ENCODE results near the gene ACP3.

GRCh38 chr3:132290833-132291232 lies 26.4 kb upstream of the ACP3 start:
- TF ChIP-seq POLR2A (IDR thresholded peaks at IDR 0.05; ENCODE audit: low read depth, low read length), result no peak
- no peak for TF ChIP-seq MXI1 (IDR thresholded peaks at IDR 0.05; ENCODE audit: borderline replicate concordance, low read depth, low read length)
- TF ChIP-seq, protein P1, sequence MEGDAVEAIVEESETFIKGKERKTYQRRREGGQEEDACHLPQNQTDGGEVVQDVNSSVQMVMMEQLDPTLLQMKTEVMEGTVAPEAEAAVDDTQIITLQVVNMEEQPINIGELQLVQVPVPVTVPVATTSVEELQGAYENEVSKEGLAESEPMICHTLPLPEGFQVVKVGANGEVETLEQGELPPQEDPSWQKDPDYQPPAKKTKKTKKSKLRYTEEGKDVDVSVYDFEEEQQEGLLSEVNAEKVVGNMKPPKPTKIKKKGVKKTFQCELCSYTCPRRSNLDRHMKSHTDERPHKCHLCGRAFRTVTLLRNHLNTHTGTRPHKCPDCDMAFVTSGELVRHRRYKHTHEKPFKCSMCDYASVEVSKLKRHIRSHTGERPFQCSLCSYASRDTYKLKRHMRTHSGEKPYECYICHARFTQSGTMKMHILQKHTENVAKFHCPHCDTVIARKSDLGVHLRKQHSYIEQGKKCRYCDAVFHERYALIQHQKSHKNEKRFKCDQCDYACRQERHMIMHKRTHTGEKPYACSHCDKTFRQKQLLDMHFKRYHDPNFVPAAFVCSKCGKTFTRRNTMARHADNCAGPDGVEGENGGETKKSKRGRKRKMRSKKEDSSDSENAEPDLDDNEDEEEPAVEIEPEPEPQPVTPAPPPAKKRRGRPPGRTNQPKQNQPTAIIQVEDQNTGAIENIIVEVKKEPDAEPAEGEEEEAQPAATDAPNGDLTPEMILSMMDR (conservative IDR thresholded peaks at IDR 0.05; ENCODE audit: low read depth, low read length), result no peak
